ENCODE results near the gene FKBP10.
"Not testable (repeated sequence)": the region's sequence is repeated elsewhere in the genome, so short reads cannot be mapped to it uniquely, and the experiment has no call there.

Gene FKBP10

GRCh38 chr17:41810659-41811548 lies 1.9 kb upstream of the FKBP10 start:
- DNase-seq (ENCODE audit: low read depth), result peak; percentile 14

- DNase-seq (ENCODE audit: low read depth), result peak; percentile 80
Observed at GRCh38 chr17:41811549-41812380, 1.0 kb upstream of the FKBP10 start, which contains the start of gene P3H4. TSS of gene P3H4 (minus strand) at chr17:41811949. CDS start at chr17:41811915, 34 bp downstream.

GRCh38 chr17:41813152-41813680 lies 412 bp downstream of the FKBP10 start:
- peak; percentile 9 for DNase-seq (ENCODE audit: low read depth)

- peak; percentile 57 for DNase-seq (ENCODE audit: low read depth)
Observed at GRCh38 chr17:41813699-41814124, 908 bp downstream of the FKBP10 start.

GRCh38 chr17:41814195-41814594 lies 1.4 kb downstream of the FKBP10 start:
- peak; percentile 52 for DNase-seq (ENCODE audit: low read depth)

GRCh38 chr17:41816637-41817320 lies 4.0 kb downstream of the FKBP10 start:
- DNase-seq (ENCODE audit: low read depth), result no peak

- DNase-seq (ENCODE audit: low read depth), result no peak
Observed at GRCh38 chr17:41818024-41818423, 5.2 kb downstream of the FKBP10 start.

GRCh38 chr17:41821776-41822175 lies 9.0 kb downstream of the FKBP10 start:
- DNase-seq (ENCODE audit: low read depth), result no peak

GRCh38 chr17:41822216-41823140 lies 9.7 kb downstream of the FKBP10 start:
- DNase-seq (ENCODE audit: low read depth), result no peak

- no peak for DNase-seq (ENCODE audit: low read depth)
Observed at GRCh38 chr17:41823141-41823524, 10.3 kb downstream of the FKBP10 start.

GRCh38 chr17:41823580-41823979 lies 10.8 kb downstream of the FKBP10 start:
- peak; percentile 18 for DNase-seq (ENCODE audit: low read depth)

- peak; percentile 25 for DNase-seq (ENCODE audit: low read depth)
Observed at GRCh38 chr17:41824086-41824485, 11.3 kb downstream of the FKBP10 start.

- DNase-seq (ENCODE audit: low read depth), result no peak
Observed at GRCh38 chr17:41825175-41825845, 12.5 kb downstream of the FKBP10 start.

GRCh38 chr17:41829961-41830360 lies 17.2 kb downstream of the FKBP10 start:
- DNase-seq (ENCODE audit: low read depth), result not testable (repeated sequence)

- peak; percentile 40 for DNase-seq (ENCODE audit: low read depth)
Observed at GRCh38 chr17:41835214-41835799, 22.5 kb downstream of the FKBP10 start.

GRCh38 chr17:41835800-41836549 lies 23.2 kb downstream of the FKBP10 start, which contains the start of gene NT5C3B:
TSS of gene NT5C3B (minus strand) at chr17:41836232. CDS start at chr17:41836193, 39 bp downstream.
- peak; percentile 73 for DNase-seq (ENCODE audit: low read depth)

GRCh38 chr17:41836550-41837196 lies 23.9 kb downstream of the FKBP10 start:
- peak; percentile 30 for DNase-seq (ENCODE audit: low read depth)

GRCh38 chr17:41837761-41838538 lies 25.1 kb downstream of the FKBP10 start, which contains the start of gene KLHL10:
TSS of gene KLHL10 (plus strand) at chr17:41837825. CDS start at chr17:41837933, 108 bp downstream.
- no peak for DNase-seq (ENCODE audit: low read depth)

Measured in EH (cell line).